Mesenchymal stem cell (in vitro differentiated cells and primary cell): ENCODE data around the gene LYPD4.

Experiments used
- DNase-seq: peaks from one replicate; pipeline ENCODE4 v3.0.0-alpha.2; 2013
- H2AFZ ChIP-seq: one replicate; pipeline ENCODE4 v1.6.1; 2013; ENCODE audit warnings: low read depth, mild to moderate bottlenecking, control low read depth, inconsistent platforms, low read length, moderate library complexity
- H2AK5ac ChIP-seq: 2 replicates; pipeline ENCODE4 v1.6.1; 2013; ENCODE audit warnings: low read length, moderate library complexity, mild to moderate bottlenecking, inconsistent platforms; ENCODE audit not compliant: severe bottlenecking
- H2BK120ac ChIP-seq: one replicate; pipeline ENCODE4 v1.6.1; 2013; ENCODE audit warnings: low read depth, mild to moderate bottlenecking, inconsistent platforms, low read length, moderate library complexity
- H2BK12ac ChIP-seq, 2 experiments: one replicate each; pipeline ENCODE4 v1.6.1; 2013; ENCODE audit warnings: inconsistent platforms in 2 of 2, low read length in 2 of 2, mild to moderate bottlenecking in 2 of 2, moderate library complexity in 2 of 2, control low read depth in 1 of 2
- H2BK15ac ChIP-seq: one replicate; pipeline ENCODE4 v1.6.1; 2013; ENCODE audit warnings: mild to moderate bottlenecking, low read depth, inconsistent platforms; ENCODE audit not compliant: poor library complexity, severe bottlenecking
- H2BK5ac ChIP-seq: 2 replicates; pipeline ENCODE4 v1.6.1; 2013; ENCODE audit warnings: low read depth, mild to moderate bottlenecking, low read length, control low read depth, inconsistent platforms; ENCODE audit not compliant: poor library complexity, severe bottlenecking
- H3K14ac ChIP-seq, 2 experiments: one replicate each; pipeline ENCODE4 v1.6.1; 2013; ENCODE audit warnings: inconsistent platforms in 2 of 2, low read length in 2 of 2, control low read depth in 1 of 2, mild to moderate bottlenecking in 1 of 2, moderate library complexity in 1 of 2
- H3K18ac ChIP-seq, 2 experiments: one replicate each; pipeline ENCODE4 v1.6.1; 2013; ENCODE audit warnings: inconsistent platforms in 2 of 2, low read length in 2 of 2, control low read depth in 1 of 2, low read depth in 1 of 2, mild to moderate bottlenecking in 1 of 2
- H3K23ac ChIP-seq, 2 experiments: one replicate each; pipeline ENCODE4 v1.6.1; 2013; ENCODE audit warnings: inconsistent platforms in 2 of 2, low read length in 2 of 2, mild to moderate bottlenecking in 2 of 2, moderate library complexity in 2 of 2, control low read depth in 1 of 2
- H3K27ac ChIP-seq: 2 replicates; pipeline ENCODE4 v1.5.1; 2013; ENCODE audit warnings: mild to moderate bottlenecking, moderate library complexity, low read length, control low read depth, inconsistent platforms; ENCODE audit not compliant: poor library complexity, severe bottlenecking
- H3K27me3 ChIP-seq, 2 experiments: 2 replicates each; pipeline versions ENCODE4 v1.6.1 to v1.7.0; 2013; ENCODE audit warnings: low read length in 2 of 2, mild to moderate bottlenecking in 2 of 2, moderate library complexity in 2 of 2, control low read depth in 1 of 2, inconsistent platforms in 1 of 2; ENCODE audit not compliant: control insufficient read depth in 1 of 2, insufficient read depth in 1 of 2
- H3K36me3 ChIP-seq, 2 experiments: 2 replicates each; pipeline versions ENCODE4 v1.6.1 to v1.7.0; 2013; ENCODE audit warnings: low read length in 2 of 2, control low read depth in 1 of 2, inconsistent platforms in 1 of 2, low read depth in 1 of 2, mild to moderate bottlenecking in 1 of 2; ENCODE audit not compliant: insufficient read depth in 2 of 2, control insufficient read depth in 1 of 2
- H3K4ac ChIP-seq, 2 experiments: one replicate each; pipeline ENCODE4 v1.6.1; 2013; ENCODE audit warnings: inconsistent platforms in 2 of 2, low read length in 2 of 2, mild to moderate bottlenecking in 2 of 2, moderate library complexity in 2 of 2, control low read depth in 1 of 2, low read depth in 1 of 2
- H3K4me1 ChIP-seq: 2 replicates; pipeline ENCODE4 v1.6.1; 2013; ENCODE audit warnings: low read depth, low read length, control low read depth; ENCODE audit not compliant: control insufficient read depth, insufficient read depth
- H3K4me2 ChIP-seq: 2 replicates; pipeline ENCODE4 v1.6.1; 2013; ENCODE audit warnings: low read length, mild to moderate bottlenecking, inconsistent platforms; ENCODE audit not compliant: poor library complexity, severe bottlenecking
- H3K4me3 ChIP-seq, 2 experiments: 2 replicates each; pipeline versions ENCODE4 v1.5.1 to v1.7.0; 2013; ENCODE audit warnings: low read length in 2 of 2, mild to moderate bottlenecking in 2 of 2, control low read depth in 1 of 2, low read depth in 1 of 2; ENCODE audit not compliant: insufficient read depth in 1 of 2
- H3K79me1 ChIP-seq: replicated peaks from 2 replicates; pipeline ENCODE4 v1.6.1; 2013; ENCODE audit warnings: mild to moderate bottlenecking, control low read depth, low read length, inconsistent platforms; ENCODE audit not compliant: poor library complexity, severe bottlenecking
- H3K9ac ChIP-seq: 2 replicates; pipeline ENCODE4 v1.7.0; 2013; ENCODE audit warnings: mild to moderate bottlenecking, low read length, moderate library complexity
- H3K9me3 ChIP-seq: 2 replicates; pipeline ENCODE4 v1.7.0; 2013; ENCODE audit warnings: mild to moderate bottlenecking, low read length; ENCODE audit not compliant: control insufficient read depth
- H4K8ac ChIP-seq: one replicate; pipeline ENCODE4 v1.6.1; 2013; ENCODE audit warnings: inconsistent platforms, mild to moderate bottlenecking, low read length, moderate library complexity
- H4K91ac ChIP-seq: one replicate; pipeline ENCODE4 v1.6.1; 2013; ENCODE audit warnings: mild to moderate bottlenecking, low read length, inconsistent platforms
- WGBS: methylation state at CpG from one replicate; pipeline ENCODE4 v1.1.7; 2013; ENCODE audit warnings: mixed read lengths; 5-methylcytosine and 5-hydroxymethylcytosine counted together

The LYPD4 gene

DNA sequence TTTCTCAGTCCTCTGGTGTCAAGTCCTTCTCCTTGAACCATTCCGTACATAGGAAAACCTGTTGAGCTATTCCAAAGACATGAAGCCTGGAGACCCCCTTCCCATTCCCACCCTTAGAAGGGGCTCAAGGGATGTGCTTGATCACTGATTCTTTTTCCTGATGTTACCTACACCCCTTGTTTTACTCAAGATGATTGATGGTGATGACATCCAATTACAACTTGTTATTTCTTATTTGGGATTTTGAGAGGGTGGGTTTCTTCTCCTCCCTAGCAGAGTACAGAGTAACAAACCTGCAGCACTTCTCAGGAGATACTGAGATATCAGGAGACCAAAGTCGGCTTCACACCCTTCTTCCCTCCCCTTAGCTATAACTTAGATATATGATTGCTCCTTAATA is 8.9 kb upstream of the LYPD4 start:
- H2BK15ac ChIP-seq, result no peak overlapping the region
- no peak overlapping the region for H2BK5ac ChIP-seq
- H3K9ac ChIP-seq, result no peak overlapping the region
- no peak overlapping the region for H2BK120ac ChIP-seq
- no peak for DNase-seq
- H4K8ac ChIP-seq, result no peak overlapping the region
- H3K4me3 ChIP-seq, result no peak overlapping the region
- no peaks in the 10 kb centered on the region for H3K79me1 ChIP-seq
- H3K4me1 ChIP-seq, result no peaks in the 10 kb centered on the region
- H3K36me3 ChIP-seq, result no peaks in the 10 kb centered on the region
- peaks cover 58 to 66% of the 10 kb centered on the region in 2 experiments for H3K27me3 ChIP-seq
- H2AK5ac ChIP-seq, result no peak overlapping the region
- H2AFZ ChIP-seq, result no peak overlapping the region
- 83% methylated on average over 2 of the region's 2 CpGs for WGBS
- H3K18ac ChIP-seq, result no peak overlapping the region
- no peak overlapping the region for H3K4me2 ChIP-seq
- no peak overlapping the region for H4K91ac ChIP-seq
- H3K14ac ChIP-seq, result no peak overlapping the region
- no peaks in the 10 kb centered on the region for H3K9me3 ChIP-seq
- H3K4ac ChIP-seq, result no peak overlapping the region
- H3K23ac ChIP-seq, result no peak overlapping the region
- H2BK12ac ChIP-seq, result no peak overlapping the region
- no peak overlapping the region for H3K27ac ChIP-seq

DNA sequence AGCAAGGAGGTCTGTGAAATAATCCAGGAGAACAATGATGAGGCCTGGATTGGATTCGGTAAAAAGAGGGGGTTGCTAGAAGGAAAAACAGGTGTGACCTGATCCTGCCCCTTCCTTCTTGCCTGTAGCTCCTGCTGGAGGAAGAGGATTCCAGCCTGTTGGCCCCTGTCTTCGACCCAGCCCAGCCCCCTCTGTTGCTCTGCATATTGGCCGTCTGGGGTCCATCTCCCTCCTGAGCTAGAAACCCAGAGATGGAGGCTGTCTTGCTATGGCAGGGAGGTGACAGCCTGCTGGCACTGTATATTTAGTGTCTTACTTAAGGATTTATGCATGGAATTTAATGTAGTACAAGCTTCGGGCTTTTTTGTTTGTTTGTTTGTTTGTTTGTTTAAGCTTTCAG is 7.0 kb upstream of the LYPD4 start:
- H3K36me3 ChIP-seq, result no peaks in the 10 kb centered on the region
- no peak overlapping the region for H3K18ac ChIP-seq
- H3K23ac ChIP-seq, result no peak overlapping the region
- H2BK15ac ChIP-seq, result no peak overlapping the region
- H2AK5ac ChIP-seq, result no peak overlapping the region
- no peak for DNase-seq
- H3K14ac ChIP-seq, result no peak overlapping the region
- 44% methylated on average over 4 of the region's 4 CpGs for WGBS
- no peaks in the 10 kb centered on the region for H3K79me1 ChIP-seq
- no peak overlapping the region for H2BK120ac ChIP-seq
- H4K8ac ChIP-seq, result no peak overlapping the region
- H2BK5ac ChIP-seq, result no peak overlapping the region
- no peak overlapping the region for H3K27ac ChIP-seq
- H3K27me3 ChIP-seq, result peaks cover 62 to 73% of the 10 kb centered on the region in 2 experiments
- no peak overlapping the region for H3K4me2 ChIP-seq
- H3K4me1 ChIP-seq, result no peaks in the 10 kb centered on the region
- H4K91ac ChIP-seq, result no peak overlapping the region
- no peak overlapping the region for H3K9ac ChIP-seq
- H3K9me3 ChIP-seq, result no peaks in the 10 kb centered on the region
- no peak overlapping the region for H2AFZ ChIP-seq
- no peak overlapping the region for H3K4ac ChIP-seq
- no peak overlapping the region for H2BK12ac ChIP-seq
- H3K4me3 ChIP-seq, result no peak overlapping the region

DNA sequence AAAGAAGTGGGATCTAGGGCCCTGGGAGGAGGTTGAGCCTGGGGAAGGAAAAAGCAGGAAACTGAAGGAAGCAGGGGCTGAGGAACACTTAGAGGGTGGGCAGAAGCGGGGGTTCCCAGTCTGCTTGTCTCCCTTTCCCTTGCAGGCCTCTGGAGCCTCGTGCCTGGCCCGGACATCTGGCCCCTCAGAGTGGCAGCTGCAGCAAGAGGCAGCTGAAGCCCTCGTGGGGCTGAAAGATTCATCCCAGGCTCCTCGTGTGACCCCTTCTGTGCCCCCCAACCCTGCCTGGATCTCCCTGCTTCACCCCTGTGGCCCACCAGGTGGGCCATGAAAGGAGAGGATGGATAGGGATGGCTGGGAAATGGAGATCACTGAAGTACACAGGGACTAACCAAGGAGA is 5.9 kb upstream of the LYPD4 start:
- Histone ChIP-seq H3K18ac (no peak overlapping the region), H2BK5ac (no peak overlapping the region)

DNA sequence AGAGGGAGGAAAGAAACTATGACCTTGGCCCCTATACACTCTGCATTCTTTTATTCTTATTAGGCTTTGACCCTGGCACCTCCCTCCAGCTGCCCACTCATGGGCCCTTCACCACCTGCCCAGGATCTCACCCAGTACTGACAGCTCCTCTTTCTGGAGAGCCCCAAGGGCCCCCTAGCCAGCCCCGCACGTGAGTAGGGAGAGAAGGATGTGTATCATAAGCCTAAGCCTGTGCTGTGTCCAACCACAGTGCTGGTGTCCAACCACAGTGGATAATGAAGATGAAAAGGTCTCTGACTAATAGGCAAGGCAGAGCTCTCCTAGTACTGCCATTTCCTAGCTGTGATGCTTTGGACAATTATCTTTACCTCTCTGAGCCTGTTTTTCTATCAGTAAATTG is 4.6 kb upstream of the LYPD4 start:
- no peak overlapping the region for H2BK12ac ChIP-seq
- H3K23ac ChIP-seq, result no peak overlapping the region
- no peak overlapping the region for H3K9ac ChIP-seq
- H3K14ac ChIP-seq, result no peak overlapping the region
- no peak overlapping the region for H2AFZ ChIP-seq
- 56% methylated on average over 2 of the region's 2 CpGs for WGBS
- no peak overlapping the region for H2BK5ac ChIP-seq
- H2AK5ac ChIP-seq, result no peak overlapping the region
- no peak overlapping the region for H2BK120ac ChIP-seq
- no peak overlapping the region for H3K4me2 ChIP-seq
- DNase-seq, result no peak
- H3K4me1 ChIP-seq, result no peaks in the 10 kb centered on the region
- H4K91ac ChIP-seq, result no peak overlapping the region
- H3K9me3 ChIP-seq, result no peaks in the 10 kb centered on the region
- H3K27ac ChIP-seq, result no peak overlapping the region
- no peak overlapping the region for H2BK15ac ChIP-seq
- H3K79me1 ChIP-seq, result no peaks in the 10 kb centered on the region
- no peak overlapping the region for H4K8ac ChIP-seq
- H3K27me3 ChIP-seq, result peaks cover 50 to 64% of the 10 kb centered on the region in 2 experiments
- H3K36me3 ChIP-seq, result no peaks in the 10 kb centered on the region
- H3K4ac ChIP-seq, result no peak overlapping the region
- no peak overlapping the region for H3K18ac ChIP-seq
- H3K4me3 ChIP-seq, result no peak overlapping the region

More for the DNA sequence above, 5.9 kb upstream of the LYPD4 start:
- Histone ChIP-seq H2BK120ac (no peak overlapping the region), H2AFZ (no peak overlapping the region), H3K9ac (no peak overlapping the region), H4K8ac (no peak overlapping the region), H2BK15ac (no peak overlapping the region), H3K79me1 (no peaks in the 10 kb centered on the region), H3K4me2 (no peak overlapping the region), H2BK12ac (no peak overlapping the region), H3K14ac (no peak overlapping the region), H3K36me3 (no peaks in the 10 kb centered on the region), H3K4me3 (no peak overlapping the region), H4K91ac (no peak overlapping the region), H3K23ac (no peak overlapping the region), H3K27me3 (peaks cover 62 to 73% of the 10 kb centered on the region in 2 experiments), H2AK5ac (no peak overlapping the region), H3K4me1 (no peaks in the 10 kb centered on the region), H3K27ac (no peak overlapping the region), H3K4ac (no peak overlapping the region), H3K9me3 (no peaks in the 10 kb centered on the region)
- 53% methylated on average over 5 of the region's 5 CpGs for WGBS
- DNase-seq, result no peak
